HFF-Myc (cell line): Measurements from ENCODE around the gene E2F2.

Source experiments
- DNase-seq: peaks from one replicate; pipeline ENCODE4 v3.0.0-alpha.2; 2011; ENCODE audit warnings: low read depth; ENCODE audit errors: extremely low read depth
- H3K4me3 ChIP-seq: replicated peaks from 2 replicates; pipeline ENCODE4 v1.5.1; 2011; ENCODE audit warnings: low read depth, mild to moderate bottlenecking, control low read depth, low read length
- TF ChIP-seq, protein P1 (sequence below): IDR thresholded peaks from 2 replicates; pipeline ENCODE4 v1.5.1; 2012; ENCODE audit warnings: mild to moderate bottlenecking, low read depth, low read length, control low read depth; ENCODE audit errors: missing control alignments

The E2F2 gene

DNA sequence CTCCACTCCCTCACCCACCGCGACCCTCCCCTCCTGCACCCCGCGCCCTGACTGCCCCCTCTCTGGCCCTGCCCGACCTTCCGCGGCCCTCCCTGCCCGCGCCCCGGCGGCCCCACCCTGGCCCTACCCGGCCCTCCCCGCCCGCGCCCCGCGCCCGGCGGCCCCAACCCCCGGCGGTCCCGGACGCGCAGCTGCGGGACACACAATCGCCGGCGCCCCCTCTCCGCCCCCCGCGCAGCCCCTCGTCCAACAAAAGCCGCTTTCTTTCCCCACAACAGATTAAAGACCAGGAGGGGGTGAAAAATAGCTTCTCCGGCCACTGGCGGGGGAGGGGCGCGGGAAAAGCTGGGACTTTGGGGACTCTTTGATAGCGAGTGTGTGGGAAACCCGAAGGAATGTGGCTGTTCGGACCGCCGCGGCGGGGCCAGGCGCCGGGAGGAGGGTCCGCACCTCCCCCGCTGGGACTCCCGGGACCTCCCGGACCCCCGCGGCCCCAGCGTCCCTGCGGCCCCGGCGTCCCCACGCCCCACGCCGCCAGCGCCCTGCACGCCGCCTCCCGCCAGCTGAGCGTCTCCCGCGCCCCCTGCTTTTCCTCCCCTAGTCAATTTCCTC lies 37.1 kb upstream of the E2F2 start:
- no peak for DNase-seq
- peak overlapping the region; percentile 40 for H3K4me3 ChIP-seq
- TF ChIP-seq, protein P1, sequence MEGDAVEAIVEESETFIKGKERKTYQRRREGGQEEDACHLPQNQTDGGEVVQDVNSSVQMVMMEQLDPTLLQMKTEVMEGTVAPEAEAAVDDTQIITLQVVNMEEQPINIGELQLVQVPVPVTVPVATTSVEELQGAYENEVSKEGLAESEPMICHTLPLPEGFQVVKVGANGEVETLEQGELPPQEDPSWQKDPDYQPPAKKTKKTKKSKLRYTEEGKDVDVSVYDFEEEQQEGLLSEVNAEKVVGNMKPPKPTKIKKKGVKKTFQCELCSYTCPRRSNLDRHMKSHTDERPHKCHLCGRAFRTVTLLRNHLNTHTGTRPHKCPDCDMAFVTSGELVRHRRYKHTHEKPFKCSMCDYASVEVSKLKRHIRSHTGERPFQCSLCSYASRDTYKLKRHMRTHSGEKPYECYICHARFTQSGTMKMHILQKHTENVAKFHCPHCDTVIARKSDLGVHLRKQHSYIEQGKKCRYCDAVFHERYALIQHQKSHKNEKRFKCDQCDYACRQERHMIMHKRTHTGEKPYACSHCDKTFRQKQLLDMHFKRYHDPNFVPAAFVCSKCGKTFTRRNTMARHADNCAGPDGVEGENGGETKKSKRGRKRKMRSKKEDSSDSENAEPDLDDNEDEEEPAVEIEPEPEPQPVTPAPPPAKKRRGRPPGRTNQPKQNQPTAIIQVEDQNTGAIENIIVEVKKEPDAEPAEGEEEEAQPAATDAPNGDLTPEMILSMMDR = no peak

DNA sequence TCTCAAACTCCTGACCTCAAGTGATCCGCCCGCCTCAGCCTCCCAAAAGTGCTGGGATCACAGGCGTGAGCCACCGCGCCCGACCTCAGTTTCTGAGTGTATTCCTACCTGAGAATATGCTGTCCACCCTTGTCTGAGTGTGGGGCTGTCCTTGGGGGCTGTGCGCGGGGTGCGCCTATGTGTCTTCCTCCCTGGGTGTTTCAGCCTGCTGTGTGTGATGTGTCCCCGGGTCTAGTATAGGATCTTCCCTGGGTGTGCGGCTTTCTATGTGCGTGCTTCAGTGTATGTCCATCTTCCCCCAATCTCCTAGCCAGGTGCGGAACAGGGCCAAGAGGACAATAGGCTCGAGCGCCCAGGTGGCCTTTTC lies 36.6 kb upstream of the E2F2 start:
- TF ChIP-seq, protein P1 = no peak
- H3K4me3 ChIP-seq = no peak overlapping the region
- no peak for DNase-seq

DNA sequence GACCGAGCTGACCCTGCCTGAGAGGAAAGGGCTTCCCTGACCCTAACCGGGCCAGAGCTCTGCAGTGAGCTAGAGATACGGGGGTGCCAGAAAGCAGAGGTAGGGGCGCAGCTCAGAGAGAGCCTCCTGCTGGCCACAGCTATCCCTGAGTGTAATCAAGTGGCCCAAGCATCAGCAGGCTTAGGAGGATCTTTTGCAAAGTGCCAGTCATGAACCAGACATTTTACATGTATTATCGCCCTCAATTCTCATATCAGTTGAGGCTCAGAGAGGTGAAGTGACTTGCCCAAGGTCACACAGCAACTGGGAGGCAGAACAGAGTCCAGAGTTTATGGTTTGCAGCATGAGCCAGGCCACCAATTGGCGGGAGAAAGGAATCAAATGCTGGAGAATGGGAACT lies 35.3 kb upstream of the E2F2 start:
- DNase-seq = no peak
- TF ChIP-seq, protein P1 = peak; percentile 15
- H3K4me3 ChIP-seq = no peak overlapping the region

DNA sequence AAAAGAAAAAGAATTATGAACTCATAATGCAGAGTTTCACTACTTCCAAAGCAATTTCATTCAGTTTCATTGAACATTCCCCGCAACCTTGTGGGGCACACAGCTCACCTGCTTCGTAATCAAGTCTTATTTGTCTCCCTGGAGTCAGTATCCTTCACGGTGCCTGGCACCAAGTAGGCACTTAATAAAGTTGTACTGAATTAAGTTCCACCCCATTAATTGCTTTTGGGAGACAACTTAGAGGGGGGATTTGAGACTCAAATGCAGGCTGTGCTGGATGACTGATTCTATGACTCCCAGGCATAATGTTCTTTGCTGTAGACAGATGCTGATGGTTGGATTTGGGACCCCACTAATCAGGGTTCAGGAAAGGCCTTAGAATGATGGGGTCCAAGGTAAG lies 34.7 kb upstream of the E2F2 start:
- no peak for DNase-seq
- H3K4me3 ChIP-seq = no peak overlapping the region
- TF ChIP-seq, protein P1 = no peak

DNA sequence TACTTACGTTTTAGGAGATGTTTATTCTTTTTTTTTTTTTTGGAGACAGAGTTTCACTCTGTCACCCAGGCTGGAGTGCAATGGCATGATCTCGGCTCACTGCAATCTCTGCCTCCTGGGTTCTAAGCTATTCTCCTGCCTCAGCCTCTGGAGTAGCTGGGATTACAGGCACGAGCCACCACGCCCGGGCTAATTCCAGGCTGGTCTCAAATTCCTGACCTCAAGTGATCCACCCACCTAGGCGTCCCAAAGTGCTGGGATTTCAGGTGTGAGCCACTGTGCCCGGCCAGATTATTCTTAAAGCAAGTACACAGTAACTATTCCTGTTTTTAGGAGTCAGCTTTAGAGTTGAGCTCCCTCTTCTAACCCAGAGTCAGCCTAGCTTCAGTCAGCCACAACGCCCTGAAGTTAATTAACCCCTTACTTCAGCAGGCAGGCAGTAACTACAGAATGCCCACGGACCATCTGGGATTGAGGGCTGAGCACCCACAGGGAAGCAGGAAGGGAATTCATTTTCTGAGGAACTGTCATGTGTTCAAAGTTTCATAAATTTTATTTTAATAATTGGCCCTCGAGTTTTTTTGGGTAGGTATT lies 33.6 kb upstream of the E2F2 start:
- no peak overlapping the region for H3K4me3 ChIP-seq
- DNase-seq = no peak
- TF ChIP-seq, protein P1 = no peak

DNA sequence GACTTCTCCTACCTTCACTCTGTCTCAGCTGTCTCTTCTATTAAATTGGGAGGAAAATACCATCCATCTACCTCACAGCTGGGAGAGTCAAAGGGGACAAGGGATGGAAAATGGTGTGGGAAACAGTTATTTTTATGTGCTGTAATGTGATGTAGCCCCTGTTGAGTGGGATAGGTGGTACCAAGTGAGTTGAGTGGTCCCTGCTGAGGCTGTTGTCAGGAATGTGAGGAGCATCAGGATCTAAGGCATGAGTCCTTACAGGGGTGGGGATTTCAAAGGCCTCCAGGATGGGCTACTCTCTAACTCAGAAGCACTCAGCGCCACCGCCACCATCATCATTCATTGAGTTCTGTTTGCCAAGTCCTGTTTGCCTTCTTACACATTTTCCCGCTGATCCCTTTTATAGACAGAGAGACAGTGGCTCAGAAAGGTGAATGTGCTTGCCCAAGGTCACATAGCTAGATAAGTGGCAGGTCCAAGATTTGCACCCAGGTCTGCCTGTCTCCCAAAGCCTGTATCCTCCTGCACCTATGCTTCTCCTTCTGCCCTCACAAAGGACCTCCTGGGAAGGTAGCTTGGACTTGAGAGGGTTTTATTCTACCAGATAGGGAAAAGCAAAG lies 32.8 kb upstream of the E2F2 start:
- TF ChIP-seq, protein P1 = no peak
- H3K4me3 ChIP-seq = no peak overlapping the region

More for the DNA sequence above, 32.8 kb upstream of the E2F2 start:
- DNase-seq = no peak
